GM13976 (cell line): ENCODE results near the gene TMIGD3.

ENCODE experiments used
- DNase-seq: peaks from one replicate; pipeline ENCODE4 v3.0.0; 2012; ENCODE audit warnings: low spot score
- in situ Hi-C: fragments of 300-500 bp; cut with MboI; formaldehyde crosslinking; loops from one replicate; pipeline ENCODE4 v1.12.0; 2022; ENCODE audit warnings: low sequenced_read_pairs, mixed read lengths, inconsistent platforms; ENCODE audit not compliant: unreplicated experiment
- TF ChIP-seq, protein P1 (sequence below): IDR thresholded peaks from 2 replicates; pipeline ENCODE4 v1.5.1; 2012; ENCODE audit warnings: borderline replicate concordance, mild to moderate bottlenecking; ENCODE audit not compliant: insufficient read depth; ENCODE audit errors: extremely low read depth, missing control alignments, control extremely low read depth

TMIGD3 gene

DNA sequence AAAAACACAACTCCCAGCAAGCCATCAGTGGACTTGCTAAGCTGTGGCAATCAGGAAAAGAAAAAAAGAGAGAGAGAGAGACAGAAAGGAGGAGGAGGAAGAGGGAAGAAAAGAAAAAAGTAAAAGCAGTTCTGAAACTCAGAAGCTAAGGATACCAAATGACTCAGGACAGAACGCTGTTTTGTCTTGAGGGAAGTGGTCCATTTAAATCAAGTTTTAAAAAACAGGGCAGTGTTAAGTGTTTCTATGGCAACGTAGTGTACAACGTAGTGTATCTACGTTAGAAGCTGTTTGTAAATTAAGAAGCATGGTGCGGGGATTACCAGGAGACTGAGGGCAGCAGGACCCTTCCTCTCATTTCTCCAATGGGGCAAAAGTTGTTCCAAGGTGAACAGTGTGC lies 5.8 kb downstream of the TMIGD3 start:
- TF ChIP-seq, protein P1, sequence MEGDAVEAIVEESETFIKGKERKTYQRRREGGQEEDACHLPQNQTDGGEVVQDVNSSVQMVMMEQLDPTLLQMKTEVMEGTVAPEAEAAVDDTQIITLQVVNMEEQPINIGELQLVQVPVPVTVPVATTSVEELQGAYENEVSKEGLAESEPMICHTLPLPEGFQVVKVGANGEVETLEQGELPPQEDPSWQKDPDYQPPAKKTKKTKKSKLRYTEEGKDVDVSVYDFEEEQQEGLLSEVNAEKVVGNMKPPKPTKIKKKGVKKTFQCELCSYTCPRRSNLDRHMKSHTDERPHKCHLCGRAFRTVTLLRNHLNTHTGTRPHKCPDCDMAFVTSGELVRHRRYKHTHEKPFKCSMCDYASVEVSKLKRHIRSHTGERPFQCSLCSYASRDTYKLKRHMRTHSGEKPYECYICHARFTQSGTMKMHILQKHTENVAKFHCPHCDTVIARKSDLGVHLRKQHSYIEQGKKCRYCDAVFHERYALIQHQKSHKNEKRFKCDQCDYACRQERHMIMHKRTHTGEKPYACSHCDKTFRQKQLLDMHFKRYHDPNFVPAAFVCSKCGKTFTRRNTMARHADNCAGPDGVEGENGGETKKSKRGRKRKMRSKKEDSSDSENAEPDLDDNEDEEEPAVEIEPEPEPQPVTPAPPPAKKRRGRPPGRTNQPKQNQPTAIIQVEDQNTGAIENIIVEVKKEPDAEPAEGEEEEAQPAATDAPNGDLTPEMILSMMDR, result no peak
- in situ Hi-C loops, result no loop called here
- DNase-seq, result no peak

DNA sequence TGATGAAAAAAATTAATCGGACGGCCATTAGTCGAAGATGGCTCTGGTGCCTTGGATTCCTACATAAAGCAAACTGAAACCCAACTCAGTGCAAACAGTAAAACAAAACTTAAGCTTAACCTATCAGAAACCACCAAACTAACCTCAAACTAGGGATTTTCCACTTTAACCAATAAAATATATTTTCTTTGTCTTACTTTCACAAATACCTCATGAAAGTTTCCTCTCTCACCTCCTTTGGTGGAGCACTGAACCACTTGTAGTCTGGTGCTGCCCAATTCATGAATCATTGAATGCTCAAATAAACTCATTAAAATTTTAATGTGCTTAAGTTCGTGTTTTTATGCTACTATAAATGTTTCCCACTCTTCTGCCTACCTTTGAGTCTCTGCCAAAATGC lies 7.0 kb downstream of the TMIGD3 start:
- in situ Hi-C loops, result no loop called here
- TF ChIP-seq, protein P1, result no peak
- no peak for DNase-seq

DNA sequence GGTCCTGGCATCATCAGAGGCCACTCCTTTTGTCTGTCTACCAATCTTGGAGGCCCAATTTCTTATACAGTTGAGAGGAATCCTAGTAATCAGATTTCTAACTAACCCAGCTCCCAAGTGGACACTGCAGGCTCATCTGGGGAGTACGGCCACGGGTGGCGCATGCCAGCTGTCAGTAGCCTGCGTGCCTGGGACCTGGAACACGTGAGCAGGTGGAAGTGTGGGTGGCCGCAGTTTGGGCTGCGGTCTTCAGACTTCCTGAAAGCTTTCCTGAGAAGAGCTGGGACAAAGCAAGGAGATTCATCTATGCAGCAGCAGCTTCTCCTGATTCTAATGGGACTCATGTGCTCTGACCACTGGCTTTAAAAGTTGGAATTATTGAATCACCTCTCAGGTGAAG lies 12.4 kb downstream of the TMIGD3 start:
- TF ChIP-seq, protein P1, result no peak
- in situ Hi-C loops, result no loop called here

DNA sequence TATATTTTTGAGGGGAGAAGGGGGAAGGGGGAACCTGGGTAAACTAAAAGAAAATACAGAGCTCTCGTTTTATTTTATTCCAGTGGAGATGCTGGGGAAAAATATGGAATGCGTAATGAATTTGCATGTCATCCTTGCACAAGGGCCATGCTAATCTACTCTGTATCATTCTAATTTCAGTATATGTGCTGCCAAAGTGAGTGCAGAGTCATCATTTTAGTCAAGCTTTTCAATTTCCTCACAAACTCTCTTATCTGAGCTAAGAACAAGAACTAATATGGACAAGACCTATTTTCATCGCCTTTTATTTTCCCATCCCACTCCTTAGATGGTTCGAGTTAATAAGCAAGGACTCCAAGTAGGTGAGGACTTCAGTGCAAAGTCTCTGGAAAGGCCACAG lies 13.2 kb downstream of the TMIGD3 start:
- in situ Hi-C loops, result no loop called here
- TF ChIP-seq, protein P1, result no peak
- DNase-seq, result no peak

More for the DNA sequence above, 12.4 kb downstream of the TMIGD3 start:
- DNase-seq, result no peak

DNA sequence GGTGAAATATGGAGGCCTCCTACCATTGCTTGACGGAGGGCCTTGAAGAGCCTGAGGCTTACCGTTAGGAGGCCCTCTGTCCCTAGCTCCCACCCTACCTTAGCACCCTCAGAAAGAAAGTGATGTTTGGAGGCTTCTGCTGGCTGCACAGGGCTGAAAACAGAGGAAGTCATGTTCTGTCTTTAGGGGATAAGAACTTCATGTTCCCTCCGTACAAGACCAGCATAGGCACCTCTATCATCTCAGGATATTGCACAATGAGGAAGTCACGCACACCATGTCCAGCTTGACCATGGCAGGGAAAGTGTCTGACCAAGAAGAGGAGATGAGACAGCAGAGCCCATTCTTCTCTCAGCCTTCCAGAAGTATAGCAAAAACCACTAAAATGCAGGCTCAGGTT lies 13.8 kb downstream of the TMIGD3 start:
- in situ Hi-C loops, result no loop called here

DNA sequence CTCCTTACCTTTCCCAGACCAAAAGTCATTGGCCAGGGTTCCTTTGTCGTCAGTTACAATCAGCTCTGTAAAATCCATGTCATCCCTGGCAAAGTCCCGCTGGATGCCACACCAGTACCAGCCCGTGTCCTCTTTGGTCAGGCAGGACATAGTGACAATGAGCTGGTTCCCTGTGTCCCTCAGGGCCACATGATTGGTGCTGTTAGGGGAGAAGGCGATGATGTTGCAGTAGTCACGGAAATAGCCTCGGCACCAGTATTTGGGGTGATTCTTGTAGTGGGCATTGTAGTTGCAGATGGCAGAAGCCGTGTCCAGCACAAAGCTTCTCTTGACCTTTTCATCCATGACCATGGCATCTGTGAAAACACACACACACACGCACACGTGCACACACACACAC lies 14.8 kb downstream of the TMIGD3 start:
- in situ Hi-C loops, result no loop called here
- no peak for DNase-seq

More for the DNA sequence above, 13.8 kb downstream of the TMIGD3 start:
- TF ChIP-seq, protein P1, result no peak
- DNase-seq, result no peak

More for the DNA sequence above, 14.8 kb downstream of the TMIGD3 start:
- TF ChIP-seq, protein P1, result no peak
